Jurkat, Clone E6-1 (cell line): Measurements from ENCODE around the gene GNAI1.

Experiments used
- DNase-seq: peaks from one replicate; pipeline ENCODE4 v3.0.0-alpha.2; 2011; ENCODE audit warnings: low read depth, low spot score
- H3K4me3 ChIP-seq: 2 replicates; pipeline ENCODE4 v1.5.1; 2011; ENCODE audit warnings: mild to moderate bottlenecking, low read length, control low read depth, moderate library complexity

Gene GNAI1

DNA sequence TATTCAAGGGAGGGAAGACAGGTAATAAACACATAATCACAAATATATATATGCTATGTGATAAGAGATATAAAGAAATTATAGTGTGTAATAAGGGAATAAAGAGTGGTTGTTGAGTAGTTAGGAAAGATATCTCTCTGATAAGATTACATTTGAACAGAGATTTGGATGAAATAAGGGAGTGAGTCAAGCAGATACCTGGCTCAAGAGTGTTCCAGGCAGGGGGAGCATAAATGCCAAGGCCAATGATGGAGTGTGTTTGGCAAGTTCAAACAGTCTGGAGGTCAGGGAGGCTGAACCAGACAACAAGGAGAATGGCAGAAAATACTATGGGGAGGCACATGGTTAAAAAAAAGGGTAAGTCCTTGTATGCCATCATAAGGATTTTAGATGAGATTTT, 4.8 kb upstream of the GNAI1 start:
- DNase-seq, result no peak

GRCh38 chr7:80131675-80132435, 2.8 kb upstream of the GNAI1 start:
- no peak overlapping the region for H3K4me3 ChIP-seq
- no peak for DNase-seq

More for the DNA sequence above, 4.8 kb upstream of the GNAI1 start:
- H3K4me3 ChIP-seq, result no peak overlapping the region

DNA sequence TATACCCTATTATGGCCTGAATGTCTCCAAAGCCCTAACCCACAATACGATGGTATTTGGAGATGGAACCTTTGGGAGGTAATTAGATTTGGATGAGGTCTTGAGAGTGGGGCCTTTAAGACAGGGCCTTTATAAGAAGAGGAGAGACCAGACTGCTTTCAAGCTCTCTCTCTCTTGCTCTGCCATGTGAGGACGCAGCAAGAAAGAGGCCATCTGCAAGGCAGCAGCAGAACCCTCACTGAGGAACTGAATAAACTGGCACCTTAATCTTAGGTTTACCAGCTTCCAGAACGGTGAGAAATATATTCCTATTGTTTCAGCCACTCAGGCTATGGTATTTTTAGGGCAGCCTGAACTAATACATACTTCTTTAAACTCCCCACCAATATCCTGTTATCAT, 2.0 kb upstream of the GNAI1 start:
- no peak for DNase-seq
- no peak overlapping the region for H3K4me3 ChIP-seq

- no peak overlapping the region for H3K4me3 ChIP-seq
- DNase-seq, result no peak
Observed at GRCh38 chr7:80133361-80134114, 1.1 kb upstream of the GNAI1 start.

DNA sequence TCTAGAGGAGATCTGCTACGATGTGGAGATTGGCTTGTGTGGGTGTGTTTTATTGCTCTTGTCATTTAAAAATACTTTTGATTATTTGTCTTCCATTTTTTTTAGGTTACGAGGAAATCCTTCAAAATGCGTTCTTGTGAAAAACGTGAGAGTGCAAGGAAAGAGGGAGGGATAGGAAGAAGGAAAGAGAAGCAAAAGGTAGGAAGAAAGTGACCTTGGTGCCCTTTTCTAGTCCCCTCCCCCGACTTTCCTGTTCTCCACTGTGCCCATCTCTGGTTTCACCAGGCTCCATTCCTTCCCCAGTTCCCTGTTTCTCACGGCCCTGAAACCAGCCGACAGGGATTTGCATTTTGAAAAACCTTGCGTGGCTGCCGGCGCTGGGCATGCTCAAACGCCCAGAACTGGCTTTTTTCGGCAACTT, 506 bp upstream of the GNAI1 start:
- H3K4me3 ChIP-seq, result no peak overlapping the region
- DNase-seq, result no peak

DNA sequence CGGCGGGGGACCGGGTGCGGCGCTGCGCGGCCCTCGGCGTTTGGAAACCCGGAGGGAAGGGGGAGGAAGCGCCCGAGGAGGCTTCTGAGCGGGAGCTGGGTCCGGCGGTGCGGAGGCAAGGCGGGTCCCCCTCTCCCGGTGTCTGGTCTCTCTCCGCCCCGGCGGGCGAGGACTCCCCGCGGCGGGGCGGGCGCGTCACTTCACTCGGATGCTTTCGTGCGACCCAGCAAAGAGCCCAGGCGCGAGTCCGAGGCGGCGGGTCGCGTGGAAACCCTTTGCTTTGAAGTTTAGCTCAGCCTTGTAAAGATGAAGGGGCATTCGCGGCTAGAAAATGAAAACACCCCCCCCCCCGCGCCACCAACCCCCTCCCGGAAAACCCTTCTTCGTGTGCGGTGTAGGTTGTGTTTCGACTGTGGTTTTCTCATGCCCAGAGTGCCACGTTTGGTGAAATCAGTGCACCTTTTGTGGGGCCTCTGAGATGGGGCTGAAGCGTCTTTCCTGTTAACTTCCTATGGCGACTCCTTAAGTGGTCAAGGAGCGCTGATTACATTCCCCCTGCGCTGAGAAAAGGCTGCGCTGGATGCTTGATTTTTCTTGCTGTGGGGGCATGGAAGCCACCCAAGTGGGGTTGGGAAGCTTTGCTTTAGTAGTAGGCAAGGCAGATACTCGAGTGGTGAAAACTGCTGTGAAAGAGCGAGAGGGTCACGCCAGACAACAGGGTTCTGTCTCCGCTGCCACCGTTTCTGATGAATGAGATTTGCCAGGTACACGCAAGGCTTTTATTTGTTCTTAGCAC, 876 bp downstream of the GNAI1 start:
- H3K4me3 ChIP-seq, result no peak overlapping the region
- no peak for DNase-seq

GRCh38 chr7:80136261-80137055, 1.8 kb downstream of the GNAI1 start:
- no peak overlapping the region for H3K4me3 ChIP-seq
- no peak for DNase-seq

DNA sequence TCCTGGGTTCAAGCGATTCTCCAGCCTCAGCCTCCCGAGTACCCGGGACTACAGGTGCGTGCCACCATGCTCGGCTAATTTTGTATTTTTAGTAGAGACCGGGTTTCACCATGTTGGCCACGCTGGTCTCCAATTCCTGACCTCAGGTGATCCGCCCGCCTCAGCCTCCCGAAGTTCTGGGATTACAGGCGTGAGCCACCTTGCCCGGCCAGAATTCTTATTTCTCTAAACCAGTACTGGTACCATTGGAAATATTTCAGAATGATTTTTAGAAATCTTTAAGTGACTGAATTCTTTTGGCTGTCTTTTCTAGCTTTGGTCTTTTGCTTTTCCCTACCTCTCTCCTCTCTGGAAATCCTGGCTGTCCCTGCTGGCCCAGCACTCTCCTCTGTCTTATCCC, 2.8 kb downstream of the GNAI1 start:
- H3K4me3 ChIP-seq, result no peak overlapping the region
- DNase-seq, result no peak

DNA sequence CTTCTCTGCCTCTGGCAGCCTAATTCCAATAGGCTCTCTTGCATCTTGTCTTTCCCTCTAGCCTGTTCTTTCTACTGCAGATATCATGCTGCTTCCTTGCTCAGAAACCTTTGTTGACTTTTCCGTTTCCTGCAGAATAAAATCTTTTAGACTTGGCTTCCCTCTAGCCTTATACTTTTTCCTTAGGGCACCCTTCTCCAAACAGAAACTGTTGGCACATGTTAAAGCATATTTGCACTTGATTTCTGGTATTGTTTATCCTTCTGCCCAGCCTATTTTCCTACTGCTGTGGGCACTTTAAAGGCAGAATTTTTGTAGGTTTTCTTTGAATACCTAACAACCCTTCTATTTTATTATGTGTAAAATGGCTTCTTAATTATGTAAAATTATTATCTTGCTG, 4.6 kb downstream of the GNAI1 start:
- H3K4me3 ChIP-seq, result no peak overlapping the region
- DNase-seq, result no peak

DNA sequence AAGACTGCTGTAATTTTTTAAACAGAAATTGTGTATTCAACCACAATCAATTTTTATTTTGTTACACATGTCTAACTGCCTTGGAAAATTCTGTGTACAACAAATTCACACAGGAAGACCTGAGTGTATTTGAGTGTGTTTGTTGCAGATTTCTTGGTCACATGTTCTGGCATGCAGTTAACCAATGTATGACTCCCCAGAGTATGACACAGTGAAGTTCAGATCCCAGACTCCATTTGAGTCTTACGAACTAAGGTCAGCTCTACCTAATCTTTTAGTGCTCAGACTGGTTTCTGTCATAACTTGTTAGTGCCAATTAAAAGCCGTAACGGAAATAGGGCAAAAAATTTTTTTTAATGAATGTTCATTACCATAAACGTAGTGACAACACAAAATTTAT, 5.8 kb downstream of the GNAI1 start:
- no peak for DNase-seq
- no peak overlapping the region for H3K4me3 ChIP-seq

- DNase-seq, result no peak
- H3K4me3 ChIP-seq, result no peak overlapping the region
Observed at GRCh38 chr7:80141376-80141775, 6.7 kb downstream of the GNAI1 start.

DNA sequence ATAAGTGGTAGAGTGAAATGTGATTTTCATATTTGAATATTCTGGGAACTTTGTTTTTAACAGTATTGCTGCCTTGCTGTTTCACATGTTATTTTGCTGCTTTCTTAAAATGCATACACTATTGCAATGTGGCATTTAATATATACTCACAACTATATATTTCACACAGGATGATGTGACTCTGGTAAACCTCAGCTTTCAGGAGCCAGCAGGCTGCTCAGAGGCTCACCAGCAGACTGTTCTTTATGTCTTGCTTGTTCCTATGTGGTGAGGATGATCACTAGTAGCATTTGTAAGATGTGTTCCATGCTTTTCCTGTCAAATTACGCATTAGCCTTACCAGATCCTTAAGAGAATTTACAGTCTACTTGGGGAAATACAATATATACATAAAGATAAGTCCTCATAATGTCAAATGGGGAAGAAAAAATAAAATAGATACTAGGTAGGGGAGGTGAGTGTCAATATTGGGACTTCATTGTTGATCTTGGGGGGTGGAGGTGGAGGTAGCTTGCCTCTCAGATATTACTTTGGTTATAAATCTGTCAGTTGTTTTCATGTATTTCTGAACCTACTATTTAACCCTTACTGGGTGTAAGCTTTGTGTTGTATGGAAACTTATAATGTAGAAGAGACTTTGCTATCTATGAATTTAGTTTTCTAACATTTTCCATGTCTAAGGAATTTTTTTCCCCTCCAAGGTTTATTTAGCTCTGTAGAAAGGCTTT, 8.4 kb downstream of the GNAI1 start:
- no peak for DNase-seq
- H3K4me3 ChIP-seq, result no peak overlapping the region

GRCh38 chr7:80145780-80146422, 11.3 kb downstream of the GNAI1 start:
- H3K4me3 ChIP-seq, result no peak overlapping the region
- DNase-seq, result no peak

DNA sequence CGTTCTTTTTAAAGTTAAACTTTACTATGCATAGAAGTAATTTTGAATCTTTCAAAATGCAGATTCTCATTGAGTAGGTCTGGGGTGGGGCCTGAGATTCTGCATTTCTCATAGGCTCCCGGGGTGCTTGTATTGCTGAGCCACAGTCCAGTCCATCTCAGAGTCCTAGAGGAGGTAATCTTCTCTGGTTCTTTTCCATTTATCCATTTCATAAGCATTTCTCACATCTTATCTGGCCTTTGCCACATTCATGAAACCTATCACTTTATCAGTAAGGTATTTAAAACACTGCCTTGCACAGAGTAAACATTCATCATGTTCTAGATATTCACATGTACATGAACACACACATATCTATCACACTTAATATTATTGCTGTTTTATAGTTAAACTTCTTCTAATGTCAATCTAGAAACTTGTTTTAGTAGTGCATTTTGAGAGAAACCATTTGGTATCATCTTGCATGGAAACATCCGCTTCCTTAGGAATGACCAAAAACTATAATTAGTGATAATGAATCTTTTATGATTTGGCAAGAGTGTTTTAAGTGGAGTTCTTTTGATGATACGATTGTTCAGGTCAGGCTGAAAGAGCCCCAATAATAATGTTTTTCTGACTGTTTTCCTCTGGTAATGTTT, 12.0 kb downstream of the GNAI1 start:
- H3K4me3 ChIP-seq, result no peak overlapping the region
- DNase-seq, result no peak

DNA sequence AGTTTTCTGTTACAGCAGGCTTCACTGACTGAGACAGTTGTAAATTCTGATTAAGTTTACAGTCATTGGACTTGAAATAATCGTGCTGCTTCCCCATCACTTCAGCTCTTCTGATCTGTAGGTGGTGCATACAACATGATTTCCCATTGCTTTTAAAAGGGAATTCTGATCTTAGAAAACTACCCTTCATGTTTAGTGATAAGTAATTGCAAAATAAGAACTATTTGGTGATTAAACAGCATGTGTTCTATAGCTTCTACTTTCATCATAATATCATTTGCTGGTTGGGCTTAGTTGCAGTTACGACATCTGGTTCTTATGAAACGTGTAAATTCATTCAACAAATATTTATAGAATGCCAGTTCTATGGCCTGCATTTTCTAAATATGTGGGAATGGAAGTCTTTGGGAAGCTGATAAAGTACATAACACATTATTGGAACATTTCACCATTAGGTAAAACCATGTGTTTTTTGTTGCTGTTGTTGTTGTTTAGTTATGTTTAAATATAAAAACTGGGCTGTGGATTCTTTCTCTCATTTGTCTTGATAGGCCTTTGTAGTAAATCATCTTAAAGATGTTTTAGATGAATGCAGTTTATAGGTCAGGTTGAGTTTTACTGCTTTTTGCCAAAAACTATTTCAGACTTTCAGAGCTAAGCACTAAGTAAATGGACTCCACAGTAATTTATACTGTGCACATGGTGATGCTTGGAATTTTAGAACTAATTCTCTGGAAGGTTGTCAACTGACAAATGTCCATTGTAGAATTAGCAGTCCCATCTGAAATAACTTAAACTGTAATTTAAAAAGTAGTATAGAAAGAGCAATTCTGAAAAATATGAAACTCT, 13.1 kb downstream of the GNAI1 start:
- DNase-seq, result no peak
- no peak overlapping the region for H3K4me3 ChIP-seq

GRCh38 chr7:80150611-80151273, 16.1 kb downstream of the GNAI1 start:
- no peak overlapping the region for H3K4me3 ChIP-seq
- DNase-seq, result no peak
